Stimulated activated CD4-positive, alpha-beta T cell treated with anti-CD3 and anti-CD28 coated beads, Interleukin-4, amount 100 ng/mL, for 24 hours (primary cell): Measurements from ENCODE around the gene CHST2.

ENCODE experiments used
- DNase-seq: peaks from one replicate; pipeline ENCODE4 v3.0.0-alpha.2; 2020

Gene CHST2

DNA sequence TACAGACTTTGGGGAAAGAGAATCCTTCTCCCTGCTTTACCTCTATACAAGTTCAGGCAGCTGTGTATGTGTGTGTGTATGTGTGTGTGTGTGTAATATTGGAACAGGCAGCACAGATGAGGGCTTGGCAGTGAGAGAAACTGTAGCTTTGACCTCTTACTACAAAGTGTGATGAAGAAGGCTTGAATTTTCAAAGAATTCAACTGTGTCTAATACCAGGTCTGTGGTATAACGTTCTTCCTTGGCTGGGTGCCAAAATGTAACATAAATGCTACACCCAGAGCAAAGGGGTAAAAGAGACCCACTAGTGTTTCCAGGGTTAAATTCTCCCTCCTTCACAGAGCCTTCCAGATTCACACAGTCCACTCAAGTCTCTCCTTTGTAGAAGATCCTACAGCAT lies 51.1 kb downstream of the CHST2 start:
- no peak for DNase-seq

DNA sequence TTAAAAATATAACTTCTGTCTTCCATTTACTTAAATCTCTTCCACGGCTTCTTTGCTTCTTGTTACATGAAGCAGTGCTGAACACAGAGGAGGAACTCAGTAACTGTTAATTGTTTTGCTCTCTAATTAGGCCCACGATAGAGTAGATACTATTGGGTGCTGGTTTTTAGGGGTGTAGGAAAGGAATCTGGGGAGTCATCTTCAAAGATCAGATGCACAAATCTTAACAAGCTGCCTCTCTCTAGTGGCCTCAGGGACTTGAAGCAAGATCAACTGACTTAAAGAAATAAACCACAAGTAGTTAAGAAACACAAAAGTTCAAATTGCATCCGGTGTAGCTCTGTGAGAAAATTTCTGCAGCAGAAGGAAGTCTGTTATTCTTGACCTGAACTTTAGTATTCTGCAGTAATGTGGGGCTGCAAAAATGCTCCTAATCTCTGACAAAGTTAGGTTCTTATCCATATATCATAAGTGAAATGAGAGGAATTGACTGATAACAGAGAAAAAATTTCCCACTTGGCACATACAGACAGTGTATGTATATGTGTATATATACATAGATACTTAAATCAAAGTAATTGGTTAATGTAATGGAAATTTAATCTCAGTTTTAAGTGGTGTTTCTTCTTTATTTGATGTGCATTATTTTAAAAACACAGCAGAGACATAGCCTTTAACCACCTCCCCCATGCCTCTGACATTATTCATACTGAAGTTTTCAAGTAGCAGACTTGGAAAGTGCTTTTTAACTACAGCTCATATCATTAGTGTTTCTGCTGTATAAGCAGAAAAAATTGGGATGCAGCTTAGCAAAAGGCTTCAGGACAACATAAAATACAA lies 51.8 kb downstream of the CHST2 start:
- no peak for DNase-seq

DNA sequence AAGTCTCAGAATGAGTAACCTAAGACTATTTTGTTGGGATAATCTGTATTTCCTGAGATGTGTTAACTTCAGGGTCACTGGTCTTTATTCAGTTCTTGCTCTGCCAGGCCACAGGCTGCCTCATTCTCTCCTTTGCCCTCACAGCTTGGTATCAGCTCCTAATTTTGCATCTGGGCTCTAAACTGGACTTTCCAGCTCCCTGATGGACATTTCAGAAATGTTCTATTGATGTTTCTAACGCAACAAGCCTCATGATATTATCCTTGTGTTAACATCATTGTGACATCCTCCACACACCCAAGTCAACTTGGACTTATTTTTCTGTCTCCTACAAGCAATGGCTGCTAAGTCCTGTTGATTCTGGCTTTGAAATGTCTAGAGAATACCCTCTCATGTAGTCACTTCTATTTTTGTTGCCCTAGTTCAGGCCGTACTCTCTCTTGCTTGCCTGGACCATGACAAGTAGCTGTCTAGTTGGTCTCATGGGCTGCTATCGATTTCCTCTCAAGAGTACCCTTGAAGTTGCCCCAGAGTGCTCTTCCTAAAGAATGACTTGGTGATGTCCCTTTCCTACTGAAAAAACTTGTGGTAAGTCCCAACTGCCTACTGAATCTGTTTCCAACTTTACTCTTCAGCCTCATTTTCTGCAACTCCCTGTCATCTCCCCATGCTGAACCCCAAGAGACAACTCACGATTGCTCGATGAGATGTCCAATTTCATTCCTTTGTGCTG lies 52.7 kb downstream of the CHST2 start:
- DNase-seq = no peak

DNA sequence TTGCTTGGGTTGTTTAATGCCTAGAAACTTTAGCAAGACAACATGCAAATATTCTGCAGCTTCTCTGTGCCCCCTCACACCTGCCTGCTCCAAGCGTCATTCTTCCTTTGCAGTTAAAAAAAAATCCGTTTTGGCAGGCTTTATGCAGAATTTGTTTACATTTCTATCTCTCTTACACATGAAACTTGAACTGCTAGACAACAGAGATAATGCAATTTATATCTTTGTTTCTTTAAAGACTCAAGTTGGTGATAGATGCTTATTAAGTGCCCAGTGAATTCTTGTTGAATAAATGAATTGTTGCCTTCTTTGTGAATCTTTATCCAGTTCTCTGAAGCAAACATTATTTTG lies 53.2 kb downstream of the CHST2 start:
- no peak for DNase-seq

DNA sequence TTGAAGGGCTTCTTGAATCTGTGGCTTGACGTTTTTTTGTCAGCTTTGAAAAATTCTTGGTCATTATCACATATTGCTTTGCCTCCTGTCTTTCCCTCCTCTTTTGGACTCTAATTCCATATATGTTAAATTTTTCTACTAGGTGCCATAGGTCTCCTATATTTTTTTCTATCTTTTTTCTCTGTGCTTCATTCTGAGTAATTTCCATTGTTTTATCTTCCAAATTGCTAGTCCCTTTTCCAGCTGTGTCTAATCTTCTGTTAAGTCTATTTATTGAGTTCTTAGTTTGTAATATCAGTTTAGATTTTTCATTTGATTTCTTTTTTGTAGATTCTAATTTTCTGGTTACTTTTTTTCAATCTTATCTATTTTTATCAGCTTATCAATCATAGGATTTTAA lies 53.7 kb downstream of the CHST2 start:
- no peak for DNase-seq
